Ascending aorta (tissue), 2 donors: ENCODE data around the gene FOXI1. TPM values are rescaled to one million over a fixed set of nuclear protein-coding genes. Genes with fewer than 3 reads are reported as not detected.

Experiments
- DNase-seq, 2 donors: peaks; one replicate each; pipeline ENCODE4 v3.0.0-alpha.2; 2019; ENCODE audit warnings: low spot score in 2 of 2
- H3K27ac ChIP-seq, 2 donors: fragments of 200-600 bp; sonication (generic); one replicate each; pipeline ENCODE4 v1.5.1; 2016 to 2017; ENCODE audit warnings: mild to moderate bottlenecking in 1 of 2
- H3K27me3 ChIP-seq: fragments of 200-600 bp; sonication (generic); one replicate; pipeline ENCODE4 v1.5.1; 2017
- H3K36me3 ChIP-seq, 2 donors: fragments of 200-600 bp; sonication (generic); one replicate each; pipeline ENCODE4 v1.5.1; 2016
- H3K4me1 ChIP-seq, 2 donors: fragments of 200-600 bp; sonication (generic); one replicate each; pipeline ENCODE4 v1.5.1; 2016 to 2017; ENCODE audit warnings: mild to moderate bottlenecking in 1 of 2
- H3K4me3 ChIP-seq, 2 donors: fragments of 200-600 bp; sonication (generic); one replicate each; pipeline ENCODE4 v1.5.1; 2016 to 2017; ENCODE audit warnings: mild to moderate bottlenecking in 1 of 2
- H3K9me3 ChIP-seq, 2 donors: fragments of 200-600 bp; sonication (generic); one replicate each; pipeline ENCODE4 v1.5.1; 2016
- CTCF ChIP-seq, 3 experiments: fragments of 200-600 bp in 2 of 3; fragments of 450-650 bp in 1 of 3; sonication (generic) in 2 of 3; IDR thresholded peaks; one replicate each; pipeline ENCODE4 v1.5.1; 2016 to 2019; ENCODE audit warnings: antibody characterized with exemption in 3 of 3, mild to moderate bottlenecking in 1 of 3, moderate library complexity in 1 of 3
- intact Hi-C: fragments of 100-400 bp; cut with DNase I; formaldehyde crosslinking; loops from one replicate; pipeline ENCODE4 v1.15.1; 2023
- total RNA-seq: library from RNA; depleted of rRNA; stranded (reverse); fragments of >200 nt; gene quantifications from one replicate; pipeline ENCODE4 v1.1.0, GENCODE V29; 2016

FOXI1 gene
- total RNA-seq, 1 donor from 2014 or later: not detected

- intact Hi-C loops: no loop called here
- DNase-seq: no peak
- TF ChIP-seq CTCF (IDR thresholded peaks at IDR 0.05): no peak
Observed at GRCh38 chr5:170143710-170144109, 38.0 kb downstream of the FOXI1 start.

GRCh38 chr5:170144286-170145023 is 38.8 kb downstream of the FOXI1 start:
- intact Hi-C loops: no loop called here
- TF ChIP-seq CTCF (IDR thresholded peaks at IDR 0.05): no peak
- H3K9me3 ChIP-seq: no peaks in the 10 kb centered on the region

More at GRCh38 chr5:170143710-170144109, 38.0 kb downstream of the FOXI1 start:
- no peaks in the 10 kb centered on the region for H3K9me3 ChIP-seq
- no peaks in the 10 kb centered on the region for H3K4me1 ChIP-seq
- H3K36me3 ChIP-seq: no peaks in the 10 kb centered on the region
- H3K4me3 ChIP-seq: no peak overlapping the region
- H3K27me3 ChIP-seq: no peaks in the 10 kb centered on the region
- H3K27ac ChIP-seq: no peak overlapping the region

GRCh38 chr5:170145462-170145861 is 39.8 kb downstream of the FOXI1 start:
- Histone ChIP-seq H3K4me1 (no peaks in the 10 kb centered on the region), H3K4me3 (no peak overlapping the region), H3K36me3 (no peaks in the 10 kb centered on the region), H3K9me3 (no peaks in the 10 kb centered on the region), H3K27me3 (no peaks in the 10 kb centered on the region), H3K27ac (no peak overlapping the region)
- no peak for DNase-seq
- no peak for TF ChIP-seq CTCF (IDR thresholded peaks at IDR 0.05)
- intact Hi-C loops: no loop called here

More at GRCh38 chr5:170144286-170145023, 38.8 kb downstream of the FOXI1 start:
- H3K27ac ChIP-seq: no peak overlapping the region
- H3K4me3 ChIP-seq: no peak overlapping the region
- no peak for DNase-seq
- no peaks in the 10 kb centered on the region for H3K36me3 ChIP-seq
- no peaks in the 10 kb centered on the region for H3K4me1 ChIP-seq
- H3K27me3 ChIP-seq: no peaks in the 10 kb centered on the region

- Histone ChIP-seq H3K27me3 (no peaks in the 10 kb centered on the region), H3K36me3 (no peaks in the 10 kb centered on the region), H3K4me3 (no peak overlapping the region), H3K4me1 (peaks cover 0 to 6% of the 10 kb centered on the region in 2 donors), H3K27ac (no peak overlapping the region), H3K9me3 (no peaks in the 10 kb centered on the region)
- TF ChIP-seq CTCF (IDR thresholded peaks at IDR 0.05): no peak
- intact Hi-C loops: no loop called here
- no peak for DNase-seq
Observed at GRCh38 chr5:170147051-170147752, 41.5 kb downstream of the FOXI1 start.

GRCh38 chr5:170147753-170148264 is 42.1 kb downstream of the FOXI1 start:
- Histone ChIP-seq H3K4me3 (no peak overlapping the region), H3K27me3 (no peaks in the 10 kb centered on the region), H3K4me1 (peaks cover 0 to 6% of the 10 kb centered on the region in 2 donors), H3K9me3 (no peaks in the 10 kb centered on the region), H3K36me3 (no peaks in the 10 kb centered on the region), H3K27ac (no peak overlapping the region)
- intact Hi-C loops: no loop called here
- no peak for TF ChIP-seq CTCF (IDR thresholded peaks at IDR 0.05)
- DNase-seq: no peak
